WTC11 (cell line): ENCODE measurements around the gene NRXN3. TPM values are rescaled to one million over a fixed set of nuclear protein-coding genes. Genes with fewer than 3 reads are reported as not detected.

ENCODE experiments used
- ATAC-seq: fragments of 200-7000 bp; cut with Tn5 transposase; 2 replicates; pipeline ENCODE4 v1.10.0; 2021; ENCODE audit warnings: mild to moderate bottlenecking, moderate library complexity
- CTCF ChIA-PET: fragments of 300-600 bp; sonication (Branson Sonifier 250); formaldehyde crosslinking; loops from one replicate; lab custom pipeline; 2021; ENCODE audit warnings: antibody characterized with exemption; lab: Charles Lee
- POLR2A ChIA-PET: fragments of 350-600 bp; sonication (Branson Sonifier 250); formaldehyde crosslinking; loops from one replicate; lab custom pipeline; 2021; ENCODE audit warnings: antibody characterized with exemption; lab: Charles Lee
- DNase-seq: peaks from one replicate; pipeline ENCODE4 v3.0.0; 2021; ENCODE audit warnings: low spot score
- H3K27ac Mint-ChIP-seq: 2 replicates; pipeline ENCODE4 v1.8.0; 2021; ENCODE audit warnings: mixed read lengths
- H3K27me3 Mint-ChIP-seq: 2 replicates; pipeline ENCODE4 v1.8.0; 2021; ENCODE audit warnings: low read depth, mild to moderate bottlenecking, moderate library complexity, mixed read lengths
- H3K36me3 Mint-ChIP-seq: 2 replicates; pipeline ENCODE4 v1.8.0; 2021; ENCODE audit warnings: mixed read lengths
- H3K4me1 Mint-ChIP-seq: 2 replicates; pipeline ENCODE4 v1.8.0; 2022; ENCODE audit warnings: mixed read lengths
- H3K4me3 Mint-ChIP-seq: 2 replicates; pipeline ENCODE4 v1.8.0; 2021; ENCODE audit warnings: mild to moderate bottlenecking, moderate library complexity, mixed read lengths
- H3K9me3 Mint-ChIP-seq: 2 replicates; pipeline ENCODE4 v1.8.0; 2021; ENCODE audit warnings: mixed read lengths
- CREB1 ChIP-seq: sonication (generic); formaldehyde crosslinking; IDR thresholded peaks from 2 replicates; pipeline ENCODE4 v1.8.0; 2023; ENCODE audit warnings: mild to moderate bottlenecking, missing genetic modification reagents
- ESRRA ChIP-seq: sonication (generic); formaldehyde crosslinking; IDR thresholded peaks from 2 replicates; pipeline ENCODE4 v1.8.1; 2022; ENCODE audit warnings: mild to moderate bottlenecking, missing genetic modification reagents, borderline replicate concordance
- ETV6 ChIP-seq: sonication (generic); formaldehyde crosslinking; IDR thresholded peaks from 2 replicates; pipeline ENCODE4 v1.8.1; 2022; ENCODE audit warnings: mild to moderate bottlenecking, missing genetic modification reagents
- FOXJ3 ChIP-seq: sonication (generic); formaldehyde crosslinking; IDR thresholded peaks from 2 replicates; pipeline ENCODE4 v1.9.0; 2021; ENCODE audit warnings: missing genetic modification reagents, mild to moderate bottlenecking, borderline replicate concordance
- FOXP4 ChIP-seq: sonication (generic); formaldehyde crosslinking; IDR thresholded peaks from 2 replicates; pipeline ENCODE4 v1.8.0; 2022; ENCODE audit warnings: mild to moderate bottlenecking, missing genetic modification reagents
- IRF2 ChIP-seq: sonication (generic); formaldehyde crosslinking; IDR thresholded peaks from 2 replicates; pipeline ENCODE4 v1.8.0; 2022; ENCODE audit warnings: low read depth, missing genetic modification reagents, borderline replicate concordance
- JAZF1 ChIP-seq: fragments of 250-450 bp; sonication (Bioruptor Pico); IDR thresholded peaks from 2 replicates; pipeline ENCODE4 v1.9.0; 2021; ENCODE audit warnings: moderate library complexity, mild to moderate bottlenecking, inconsistent platforms
- KAT7 ChIP-seq: sonication (generic); formaldehyde crosslinking; IDR thresholded peaks from 2 replicates; pipeline ENCODE4 v1.8.1; 2023; ENCODE audit warnings: missing genetic modification reagents, mild to moderate bottlenecking, borderline replicate concordance
- NFATC4 ChIP-seq: fragments of 250-450 bp; sonication (Bioruptor Pico); IDR thresholded peaks from 2 replicates; pipeline ENCODE4 v1.9.0; 2021; ENCODE audit warnings: mild to moderate bottlenecking
- NFYB ChIP-seq: sonication (generic); formaldehyde crosslinking; conservative IDR thresholded peaks from 2 replicates; pipeline ENCODE4 v1.8.0; 2022; ENCODE audit warnings: low read depth, missing genetic modification reagents
- NR2C2 ChIP-seq: sonication (generic); formaldehyde crosslinking; IDR thresholded peaks from 2 replicates; pipeline ENCODE4 v1.8.0; 2022; ENCODE audit warnings: mild to moderate bottlenecking, missing genetic modification reagents
- OVOL2 ChIP-seq: fragments of 250-450 bp; sonication (Bioruptor Pico); IDR thresholded peaks from 2 replicates; pipeline ENCODE4 v1.9.0; 2021; ENCODE audit warnings: mild to moderate bottlenecking, borderline replicate concordance
- RELA ChIP-seq: sonication (generic); formaldehyde crosslinking; IDR thresholded peaks from 2 replicates; pipeline ENCODE4 v1.8.1; 2022; ENCODE audit warnings: missing genetic modification reagents, mild to moderate bottlenecking, borderline replicate concordance
- SMAD3 ChIP-seq: sonication (generic); formaldehyde crosslinking; IDR thresholded peaks from 2 replicates; pipeline ENCODE4 v1.8.0; 2022; ENCODE audit warnings: missing genetic modification reagents, mild to moderate bottlenecking, borderline replicate concordance
- SP1 ChIP-seq: sonication (generic); formaldehyde crosslinking; conservative IDR thresholded peaks from 2 replicates; pipeline ENCODE4 v1.8.1; 2022; ENCODE audit warnings: missing genetic modification reagents
- ZNF263 ChIP-seq: sonication (generic); formaldehyde crosslinking; IDR thresholded peaks from 2 replicates; pipeline ENCODE4 v1.8.1; 2022; ENCODE audit warnings: low read depth, mild to moderate bottlenecking, moderate library complexity, missing genetic modification reagents
- ZNF416 ChIP-seq: fragments of 250-450 bp; sonication (Bioruptor Pico); IDR thresholded peaks from 2 replicates; pipeline ENCODE4 v1.9.0; 2021; ENCODE audit warnings: mild to moderate bottlenecking, inconsistent platforms
- ZNF425 ChIP-seq: fragments of 250-450 bp; sonication (Bioruptor Pico); conservative IDR thresholded peaks from 2 replicates; pipeline ENCODE4 v1.9.0; 2021; ENCODE audit warnings: mild to moderate bottlenecking
- total RNA-seq: library from RNA; stranded (reverse); gene quantifications from 3 replicates; pipeline ENCODE4 v1.2.3, GENCODE V29; 2021
- TF ChIP-seq, protein P1 (sequence below): sonication (generic); formaldehyde crosslinking; IDR thresholded peaks from 2 replicates; pipeline ENCODE4 v1.8.1; 2022; ENCODE audit warnings: missing genetic modification reagents, borderline replicate concordance
- TF ChIP-seq, protein P2 (sequence below): sonication (generic); formaldehyde crosslinking; IDR thresholded peaks from 2 replicates; pipeline ENCODE4 v1.8.1; 2023; ENCODE audit warnings: mild to moderate bottlenecking, missing genetic modification reagents, borderline replicate concordance

The NRXN3 gene
- total RNA-seq, 1 experiment from 2014 or later, result 3.0 TPM

GRCh38 chr14:79596551-79596950 lies 1426.4 kb downstream of the NRXN3 start (continued):
- no peak for TF ChIP-seq SMAD3 (CRISPR knock-in tag)
- no peak for TF ChIP-seq ZNF416
- no peak for TF ChIP-seq NFYB
- TF ChIP-seq OVOL2, result no peak
- TF ChIP-seq SP1, result no peak
- TF ChIP-seq, all 79 proteins: peak for 0

- Mint-ChIP-seq H3K27ac (no peak overlapping the region), H3K9me3 (peaks cover 38% of the 10 kb centered on the region)
- POLR2A ChIA-PET, result no interaction called here
Observed at GRCh38 chr14:79597566-79597965, 1427.4 kb downstream of the NRXN3 start.

DNA sequence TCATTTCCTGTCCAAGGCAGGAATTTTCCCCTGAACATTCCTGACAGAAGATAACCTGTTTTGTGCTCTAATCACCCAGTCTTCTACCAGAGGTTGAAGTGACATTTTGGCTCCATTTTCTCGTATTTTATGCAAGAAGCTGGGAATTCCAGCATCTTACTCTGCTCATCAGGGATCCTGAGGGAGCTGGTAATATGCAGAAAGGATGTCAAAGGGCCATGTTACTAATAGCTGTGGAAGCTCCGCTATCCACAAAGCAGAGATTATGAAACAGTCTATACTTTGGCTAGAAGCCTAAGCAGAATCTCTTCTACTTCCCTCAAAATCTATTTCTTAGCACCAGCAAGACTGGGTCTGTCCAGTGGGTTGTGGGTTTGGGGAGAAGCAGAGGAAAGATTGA lies 1428.2 kb downstream of the NRXN3 start:
- TF ChIP-seq ZNF425 (CRISPR knock-in tag), result no peak
- TF ChIP-seq IRF2 (CRISPR knock-in tag), result no peak
- TF ChIP-seq NR2C2, result no peak
- TF ChIP-seq NFATC4 (CRISPR knock-in tag), result no peak
- TF ChIP-seq ETV6, result no peak
- no peak for TF ChIP-seq ZNF263 (CRISPR knock-in tag)
- no peak for TF ChIP-seq FOXP4
- TF ChIP-seq CREB1 (CRISPR knock-in tag), result no peak
- no peak for TF ChIP-seq ESRRA (CRISPR knock-in tag)
- TF ChIP-seq JAZF1 (CRISPR knock-in tag), result no peak
- no peak for TF ChIP-seq KAT7
- H3K36me3 Mint-ChIP-seq, result peaks cover 26% of the 10 kb centered on the region
- DNase-seq (no peak), ATAC-seq (no peak)
- ChIA-PET CTCF (no interaction called here), POLR2A (no interaction called here)
- H3K4me3 Mint-ChIP-seq, result no peak overlapping the region
- H3K9me3 Mint-ChIP-seq, result peaks cover 32% of the 10 kb centered on the region
- no peak overlapping the region for H3K27ac Mint-ChIP-seq
- H3K4me1 Mint-ChIP-seq, result peaks cover 6% of the 10 kb centered on the region
- H3K27me3 Mint-ChIP-seq, result no peaks in the 10 kb centered on the region; the same call in 1 of the 2 replicates

More at GRCh38 chr14:79597566-79597965, 1427.4 kb downstream of the NRXN3 start:
- CTCF ChIA-PET, result no interaction called here
- ATAC-seq, result no peak
- Mint-ChIP-seq H3K36me3 (peaks cover 29% of the 10 kb centered on the region), H3K4me3 (no peak overlapping the region), H3K27me3 (no peaks in the 10 kb centered on the region; the same call in 1 of the 2 replicates), H3K4me1 (peaks cover 6% of the 10 kb centered on the region)
- TF ChIP-seq, protein P1, sequence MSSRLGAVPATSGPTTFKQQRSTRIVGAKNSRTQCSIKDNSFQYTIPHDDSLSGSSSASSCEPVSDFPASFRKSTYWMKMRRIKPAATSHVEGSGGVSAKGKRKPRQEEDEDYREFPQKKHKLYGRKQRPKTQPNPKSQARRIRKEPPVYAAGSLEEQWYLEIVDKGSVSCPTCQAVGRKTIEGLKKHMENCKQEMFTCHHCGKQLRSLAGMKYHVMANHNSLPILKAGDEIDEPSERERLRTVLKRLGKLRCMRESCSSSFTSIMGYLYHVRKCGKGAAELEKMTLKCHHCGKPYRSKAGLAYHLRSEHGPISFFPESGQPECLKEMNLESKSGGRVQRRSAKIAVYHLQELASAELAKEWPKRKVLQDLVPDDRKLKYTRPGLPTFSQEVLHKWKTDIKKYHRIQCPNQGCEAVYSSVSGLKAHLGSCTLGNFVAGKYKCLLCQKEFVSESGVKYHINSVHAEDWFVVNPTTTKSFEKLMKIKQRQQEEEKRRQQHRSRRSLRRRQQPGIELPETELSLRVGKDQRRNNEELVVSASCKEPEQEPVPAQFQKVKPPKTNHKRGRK (CRISPR knock-in tag), result no peak
- TF ChIP-seq RELA (CRISPR knock-in tag) (no peak), SMAD3 (CRISPR knock-in tag) (no peak)
- DNase-seq, result no peak

DNA sequence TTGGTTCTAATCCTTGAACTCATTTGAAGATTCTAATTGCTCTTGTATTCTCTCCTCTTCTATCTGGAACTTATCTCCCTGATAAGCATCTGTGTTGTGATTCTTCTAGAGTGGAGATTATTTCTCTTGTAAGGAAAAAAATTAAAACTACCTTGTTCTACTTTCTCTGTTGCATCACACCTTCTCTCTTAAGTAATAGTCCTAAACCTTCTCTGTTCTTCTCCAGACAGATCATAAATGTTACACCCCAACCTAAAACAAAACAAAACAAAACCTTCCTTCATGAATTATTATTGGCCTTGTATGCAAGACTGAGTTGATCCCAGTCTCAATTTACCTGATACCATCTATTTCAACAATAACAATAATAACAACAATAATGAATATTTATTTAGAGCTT lies 1429.1 kb downstream of the NRXN3 start:
- POLR2A ChIA-PET, result no interaction called here
- TF ChIP-seq, protein P2, sequence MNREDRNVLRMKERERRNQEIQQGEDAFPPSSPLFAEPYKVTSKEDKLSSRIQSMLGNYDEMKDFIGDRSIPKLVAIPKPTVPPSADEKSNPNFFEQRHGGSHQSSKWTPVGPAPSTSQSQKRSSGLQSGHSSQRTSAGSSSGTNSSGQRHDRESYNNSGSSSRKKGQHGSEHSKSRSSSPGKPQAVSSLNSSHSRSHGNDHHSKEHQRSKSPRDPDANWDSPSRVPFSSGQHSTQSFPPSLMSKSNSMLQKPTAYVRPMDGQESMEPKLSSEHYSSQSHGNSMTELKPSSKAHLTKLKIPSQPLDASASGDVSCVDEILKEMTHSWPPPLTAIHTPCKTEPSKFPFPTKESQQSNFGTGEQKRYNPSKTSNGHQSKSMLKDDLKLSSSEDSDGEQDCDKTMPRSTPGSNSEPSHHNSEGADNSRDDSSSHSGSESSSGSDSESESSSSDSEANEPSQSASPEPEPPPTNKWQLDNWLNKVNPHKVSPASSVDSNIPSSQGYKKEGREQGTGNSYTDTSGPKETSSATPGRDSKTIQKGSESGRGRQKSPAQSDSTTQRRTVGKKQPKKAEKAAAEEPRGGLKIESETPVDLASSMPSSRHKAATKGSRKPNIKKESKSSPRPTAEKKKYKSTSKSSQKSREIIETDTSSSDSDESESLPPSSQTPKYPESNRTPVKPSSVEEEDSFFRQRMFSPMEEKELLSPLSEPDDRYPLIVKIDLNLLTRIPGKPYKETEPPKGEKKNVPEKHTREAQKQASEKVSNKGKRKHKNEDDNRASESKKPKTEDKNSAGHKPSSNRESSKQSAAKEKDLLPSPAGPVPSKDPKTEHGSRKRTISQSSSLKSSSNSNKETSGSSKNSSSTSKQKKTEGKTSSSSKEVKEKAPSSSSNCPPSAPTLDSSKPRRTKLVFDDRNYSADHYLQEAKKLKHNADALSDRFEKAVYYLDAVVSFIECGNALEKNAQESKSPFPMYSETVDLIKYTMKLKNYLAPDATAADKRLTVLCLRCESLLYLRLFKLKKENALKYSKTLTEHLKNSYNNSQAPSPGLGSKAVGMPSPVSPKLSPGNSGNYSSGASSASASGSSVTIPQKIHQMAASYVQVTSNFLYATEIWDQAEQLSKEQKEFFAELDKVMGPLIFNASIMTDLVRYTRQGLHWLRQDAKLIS (CRISPR knock-in tag), result no peak
- TF ChIP-seq FOXJ3 (no peak), SP1 (no peak)
- TF ChIP-seq, all 79 proteins: peak for 0
- peaks cover 20% of the 10 kb centered on the region for H3K36me3 Mint-ChIP-seq

More for the DNA sequence above, 1429.1 kb downstream of the NRXN3 start:
- Mint-ChIP-seq H3K27me3 (no peaks in the 10 kb centered on the region; the same call in 1 of the 2 replicates), H3K9me3 (peaks cover 28% of the 10 kb centered on the region), H3K4me1 (no peaks in the 10 kb centered on the region), H3K4me3 (no peak overlapping the region), H3K27ac (no peak overlapping the region)
- DNase-seq (no peak), ATAC-seq (no peak)
- CTCF ChIA-PET, result no interaction called here
